OCI-LY1 (cell line): Measurements from ENCODE around the gene GFI1.
"Not testable (repeated sequence)": the region's sequence is repeated elsewhere in the genome, so short reads cannot be mapped to it uniquely, and the experiment has no call there.

Experiments used
- EZH2 ChIP-seq: fragments of 200-600 bp; sonication (generic), shearing (Covaris generic); IDR thresholded peaks from 2 replicates; pipeline ENCODE4 v1.8.0; 2017; ENCODE audit warnings: borderline replicate concordance, mixed run types, mild to moderate bottlenecking, antibody characterized with exemption, low read length, moderate library complexity, mixed read lengths
- TF ChIP-seq, protein P1 (sequence below): fragments of 200-600 bp; sonication (generic), shearing (Covaris generic); IDR thresholded peaks from 2 replicates; pipeline ENCODE4 v1.5.1; 2017; ENCODE audit warnings: mild to moderate bottlenecking, antibody characterized with exemption, low read length, moderate library complexity, mixed read lengths

DNA sequence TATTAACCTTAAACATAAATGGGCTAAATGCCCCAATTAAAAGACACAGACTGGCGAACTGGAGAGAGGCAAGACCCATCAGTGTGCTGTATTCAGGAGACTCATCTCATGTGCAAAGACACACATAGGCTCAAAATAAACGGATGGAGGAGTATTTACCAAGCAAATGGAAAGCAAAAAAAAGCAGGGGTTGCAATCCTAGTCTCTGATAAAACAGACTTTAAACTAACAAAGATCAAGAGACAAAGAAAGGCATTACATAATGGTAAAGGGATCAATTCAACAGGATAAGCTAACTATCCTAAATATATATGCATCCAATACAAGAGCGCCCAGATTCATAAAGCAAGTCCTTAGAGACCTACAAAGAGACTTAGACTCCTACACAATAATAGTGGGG lies 45.2 kb upstream of the GFI1 start:
- TF ChIP-seq, protein P1, sequence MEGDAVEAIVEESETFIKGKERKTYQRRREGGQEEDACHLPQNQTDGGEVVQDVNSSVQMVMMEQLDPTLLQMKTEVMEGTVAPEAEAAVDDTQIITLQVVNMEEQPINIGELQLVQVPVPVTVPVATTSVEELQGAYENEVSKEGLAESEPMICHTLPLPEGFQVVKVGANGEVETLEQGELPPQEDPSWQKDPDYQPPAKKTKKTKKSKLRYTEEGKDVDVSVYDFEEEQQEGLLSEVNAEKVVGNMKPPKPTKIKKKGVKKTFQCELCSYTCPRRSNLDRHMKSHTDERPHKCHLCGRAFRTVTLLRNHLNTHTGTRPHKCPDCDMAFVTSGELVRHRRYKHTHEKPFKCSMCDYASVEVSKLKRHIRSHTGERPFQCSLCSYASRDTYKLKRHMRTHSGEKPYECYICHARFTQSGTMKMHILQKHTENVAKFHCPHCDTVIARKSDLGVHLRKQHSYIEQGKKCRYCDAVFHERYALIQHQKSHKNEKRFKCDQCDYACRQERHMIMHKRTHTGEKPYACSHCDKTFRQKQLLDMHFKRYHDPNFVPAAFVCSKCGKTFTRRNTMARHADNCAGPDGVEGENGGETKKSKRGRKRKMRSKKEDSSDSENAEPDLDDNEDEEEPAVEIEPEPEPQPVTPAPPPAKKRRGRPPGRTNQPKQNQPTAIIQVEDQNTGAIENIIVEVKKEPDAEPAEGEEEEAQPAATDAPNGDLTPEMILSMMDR = not testable (repeated sequence)
- TF ChIP-seq EZH2 = not testable (repeated sequence)
